HepG2 (cell line): Measurements from ENCODE around the gene KRTAP10-5. TPM values are rescaled to one million over a fixed set of nuclear protein-coding genes. Genes with fewer than 3 reads are reported as not detected.
A peak's percentile ranks its signal among the peaks of the same experiment; 100 is the strongest.
"Not testable (repeated sequence)": the region's sequence is repeated elsewhere in the genome, so short reads cannot be mapped to it uniquely, and the experiment has no call there.

Experiments used
- ATAC-seq: fragments of 200-7000 bp; cut with Tn5 transposase; 3 replicates; pipeline ENCODE4 v1.9.1; 2020; ENCODE audit warnings: mild to moderate bottlenecking, moderate library complexity
- BruUV-seq: library from RNA; stranded (reverse); fragments of 400-500 nt; replicated peaks from 2 replicates; lab custom pipeline; 2021; lab: Mats Ljungman, UMichigan
- CTCF ChIA-PET: fragments of 300-600 bp; formaldehyde crosslinking; extraction: SDS; loops from one replicate; lab custom pipeline; 2021; ENCODE audit warnings: low total read pairs, inconsistent platforms, low intra/inter-chr PET ratio; lab: Yijun Ruan, JAX
- POLR2A ChIA-PET: fragments of 350-600 bp; sonication (Branson Sonifier 250); formaldehyde crosslinking; loops from one replicate; lab custom pipeline; 2020; ENCODE audit warnings: antibody characterized with exemption, inconsistent platforms; lab: Yijun Ruan, JAX
- DNase-seq: peaks from one replicate; pipeline ENCODE4 v3.0.0-alpha.2; 2015; ENCODE audit warnings: low spot score
- FAIRE-seq: peaks from 3 replicates; lab custom pipeline; 2011; peaks lifted over from hg19 to GRCh38; lab: Jason Lieb, UNC
- H2AFZ ChIP-seq: one replicate; pipeline ENCODE4 v1.6.1; 2011; ENCODE audit warnings: low read length, inconsistent platforms
- H3K27ac ChIP-seq: fragments of 300-600 bp; 3 replicates; pipeline ENCODE4 v1.8.0; 2011; ENCODE audit warnings: mixed run types, mild to moderate bottlenecking, mixed read lengths, low read length, inconsistent platforms; ENCODE audit not compliant: insufficient read depth; ENCODE audit errors: extremely low read length
- H3K27me3 ChIP-seq, 2 experiments: fragments of 200-600 bp in 1 of 2; 2 replicates in 1 of 2; 3 replicates in 1 of 2; pipeline versions ENCODE4 v1.6.0 to v1.8.0; 2011; ENCODE audit warnings: low read length in 2 of 2, mild to moderate bottlenecking in 2 of 2, moderate library complexity in 2 of 2, inconsistent platforms in 1 of 2; ENCODE audit not compliant: insufficient read depth in 2 of 2, control insufficient read depth in 1 of 2
- H3K36me3 ChIP-seq, 2 experiments: fragments of 200-600 bp in 1 of 2; replicated peaks in 1 of 2; 2 replicates in 1 of 2; 3 replicates in 1 of 2; pipeline versions ENCODE4 v1.5.1 to v1.8.0; 2011; ENCODE audit warnings: low read length in 2 of 2, inconsistent platforms in 1 of 2; ENCODE audit not compliant: insufficient read depth in 2 of 2, control insufficient read depth in 1 of 2
- H3K4me1 ChIP-seq: 2 replicates; pipeline ENCODE4 v1.5.1; 2012; ENCODE audit warnings: low read length, inconsistent platforms; ENCODE audit not compliant: insufficient read depth
- H3K4me2 ChIP-seq: 2 replicates; pipeline ENCODE4 v1.6.0; 2011; ENCODE audit warnings: low read depth, low read length, inconsistent platforms
- H3K4me3 ChIP-seq, 3 experiments: fragments of 200-600 bp in 1 of 3; sonication (generic), shearing (Covaris generic) in 1 of 3; replicated peaks in 1 of 3; 2 replicates each; pipeline ENCODE4 v1.5.1; 2011 to 2016; ENCODE audit warnings: low read length in 3 of 3, inconsistent platforms in 2 of 3, low read depth in 2 of 3, mild to moderate bottlenecking in 2 of 3, control low read depth in 1 of 3, mixed read lengths in 1 of 3; ENCODE audit not compliant: insufficient read depth in 1 of 3
- H3K79me2 ChIP-seq: one replicate; pipeline ENCODE4 v1.6.1; 2011; ENCODE audit warnings: low read length, inconsistent platforms; ENCODE audit not compliant: insufficient read depth
- H3K9ac ChIP-seq: 2 replicates; pipeline ENCODE4 v1.6.0; 2011; ENCODE audit warnings: mild to moderate bottlenecking, low read depth, low read length, inconsistent platforms; ENCODE audit not compliant: insufficient read depth
- H3K9me3 ChIP-seq: 2 replicates; pipeline ENCODE4 v1.5.1; 2012; ENCODE audit warnings: mild to moderate bottlenecking, low read length
- H4K20me1 ChIP-seq: 2 replicates; pipeline ENCODE4 v1.6.0; 2011; ENCODE audit warnings: inconsistent platforms, mild to moderate bottlenecking, low read length, moderate library complexity; ENCODE audit not compliant: insufficient read depth
- GABPB1 ChIP-seq: IDR thresholded peaks from 2 replicates; pipeline ENCODE4 v1.6.1; 2016; ENCODE audit warnings: mild to moderate bottlenecking, missing genetic modification reagents, moderate library complexity, missing compliant biosample characterization
- HNRNPL ChIP-seq: fragments of 200-400 bp; formaldehyde crosslinking; IDR thresholded peaks from 2 replicates; pipeline ENCODE4 v1.6.1; 2017; ENCODE audit warnings: mild to moderate bottlenecking, low read depth, low read length
- MAX ChIP-seq: IDR thresholded peaks from 2 replicates; pipeline ENCODE4 v1.6.1; 2012; ENCODE audit warnings: inconsistent platforms
- ZMYM3 ChIP-seq: sonication (generic); formaldehyde crosslinking; IDR thresholded peaks from 2 replicates; pipeline ENCODE4 v1.5.1; 2020; ENCODE audit warnings: mild to moderate bottlenecking, missing genetic modification reagents
- ZNF292 ChIP-seq: sonication (generic); formaldehyde crosslinking; IDR thresholded peaks from 2 replicates; pipeline ENCODE4 v1.8.1; 2022; ENCODE audit warnings: mild to moderate bottlenecking, low read depth, missing genetic modification reagents, borderline replicate concordance
- ZNF687 ChIP-seq: sonication (generic); formaldehyde crosslinking; IDR thresholded peaks from 2 replicates; pipeline ENCODE4 v1.5.1; 2020; ENCODE audit warnings: mild to moderate bottlenecking, missing genetic modification reagents, moderate library complexity
- WGBS: methylation state at CpG from one replicate; pipeline ENCODE4 v1.1.6; 2017; ENCODE audit warnings: low lambda C conversion rate; 5-methylcytosine and 5-hydroxymethylcytosine counted together
- in situ Hi-C: cut with HindIII; loops from 2 replicates; pipeline ENCODE4 v1.10.0; 2017; ENCODE audit warnings: low pct_unique_long_range_greater_than_20kb; ENCODE audit not compliant: extremely low pct_ligation_motif_present
- intact Hi-C: fragments of 100-400 bp; cut with micrococcal nuclease; formaldehyde crosslinking; loops from one replicate; pipeline ENCODE4 v1.10.0; 2022; ENCODE audit not compliant: unreplicated experiment
- polyA plus RNA-seq, 8 experiments: library from polyadenylated mRNA; depleted of rRNA in 3 of 8; stranded (reverse) in 7 of 8; unstranded in 1 of 8; fragments of >200 nt; fragmentation: Illumina TruSeq in 4 of 8; extraction: Trizol in 4 of 8; gene quantifications; 2 replicates each; pipeline versions ENCODE4 v1.2.1 to v1.2.3, GENCODE V29; 2011 to 2016; ENCODE audit warnings: low read depth in 4 of 8, missing spikeins in 1 of 8, mixed read lengths in 1 of 8; ENCODE audit not compliant: insufficient read depth in 1 of 8
- total RNA-seq, 5 experiments: library from RNA; depleted of rRNA; stranded (reverse); fragments of >200 nt; fragmentation: Illumina TruSeq; extraction: Trizol; gene quantifications; 2 replicates each; pipeline ENCODE4 v1.2.3, GENCODE V29; 2016; ENCODE audit warnings: low read depth in 1 of 5

The KRTAP10-5 gene
- total and polyA plus RNA-seq, 2 of the 13 experiments (the other 11 are each of a cell fraction or from before 2014, with no cell fraction given): not detected

GRCh38 chr21:44590897-44591800, 10.7 kb upstream of the KRTAP10-5 start:
- DNase-seq, H3K9me3 ChIP-seq, BruUV-seq, H3K4me3 ChIP-seq, H3K79me2 ChIP-seq, H3K27ac ChIP-seq, FAIRE-seq, intact Hi-C loops, H3K4me2 ChIP-seq, in situ Hi-C loops, POLR2A ChIA-PET, H3K27me3 ChIP-seq, CTCF ChIA-PET, H2AFZ ChIP-seq, H4K20me1 ChIP-seq, H3K36me3 ChIP-seq, H3K9ac ChIP-seq: not testable (repeated sequence)
- 57% methylated on average over 17 of the region's 19 CpGs for WGBS
- 0 out of 2 replicates have a peak, but pooled peaks have one; percentile 39 for TF ChIP-seq HNRNPL
- TF ChIP-seq GABPB1 (CRISPR knock-in tag): peak; percentile 26; the same call in 1 of the 2 replicates
- peak; percentile 62 for TF ChIP-seq ZNF687
- TF ChIP-seq ZMYM3: peak; percentile 94
- TF ChIP-seq MAX: 0 out of 2 replicates have a peak, but pooled peaks have one; percentile 20
- 0 out of 2 replicates have a peak, but pooled peaks have one; percentile 36 for TF ChIP-seq ZNF292 (CRISPR knock-in tag)
- ATAC-seq: peak; percentile 65
- peaks cover 52% of the 10 kb centered on the region for H3K4me1 ChIP-seq
